Activated naive CD4-positive, alpha-beta T cell treated with anti-CD3 and anti-CD28 coated beads, Interleukin-2, amount 10 ng/mL, durations not matched to agents 7 days and 5 days (primary cell): Measurements from ENCODE around the gene TUBB2B.

Experiments used
- CTCF ChIA-PET: fragments of 350-600 bp; sonication (Branson Sonifier 250); formaldehyde crosslinking; loops from one replicate; lab custom pipeline; 2021; ENCODE audit warnings: antibody characterized with exemption; lab: Charles Lee
- DNase-seq: peaks from one replicate; pipeline ENCODE4 v3.0.0-alpha.2; 2020
- H3K27ac Mint-ChIP-seq: one replicate; pipeline ENCODE4 v1.8.0; 2021; ENCODE audit warnings: mild to moderate bottlenecking, moderate library complexity, mixed read lengths
- H3K27me3 Mint-ChIP-seq: one replicate; pipeline ENCODE4 v1.8.0; 2021; ENCODE audit warnings: mild to moderate bottlenecking, mixed read lengths
- H3K36me3 Mint-ChIP-seq: one replicate; pipeline ENCODE4 v1.8.0; 2021; ENCODE audit warnings: mixed read lengths
- H3K4me1 Mint-ChIP-seq: one replicate; pipeline ENCODE4 v1.8.0; 2021; ENCODE audit warnings: mixed read lengths
- H3K4me3 Mint-ChIP-seq: one replicate; pipeline ENCODE4 v1.8.0; 2021; ENCODE audit warnings: mild to moderate bottlenecking, moderate library complexity, mixed read lengths
- H3K9me3 Mint-ChIP-seq: one replicate; pipeline ENCODE4 v1.8.0; 2021; ENCODE audit warnings: mixed read lengths

TUBB2B gene

DNA sequence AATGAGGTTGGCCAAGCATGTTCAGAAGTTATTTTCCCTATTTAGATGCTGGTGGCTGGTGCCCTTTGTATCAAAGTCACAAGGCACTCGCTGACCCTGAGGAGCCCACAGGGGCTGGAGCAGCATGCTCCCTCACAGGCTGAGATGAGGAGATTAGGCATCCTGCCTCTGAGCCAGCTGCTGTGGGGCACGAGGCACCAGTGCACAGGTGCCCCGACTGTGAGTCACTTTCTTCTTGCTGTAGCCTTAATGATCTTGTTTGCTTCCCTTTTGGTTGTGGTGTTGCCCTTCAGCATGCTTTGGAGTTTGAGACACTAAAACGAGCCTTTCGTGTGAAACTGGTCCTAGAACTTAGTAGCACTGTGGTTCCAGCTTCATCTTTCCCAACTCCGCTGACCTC, 35.6 kb upstream of the TUBB2B start:
- H3K4me3 Mint-ChIP-seq, result no peak overlapping the region
- CTCF ChIA-PET, result no interaction called here

DNA sequence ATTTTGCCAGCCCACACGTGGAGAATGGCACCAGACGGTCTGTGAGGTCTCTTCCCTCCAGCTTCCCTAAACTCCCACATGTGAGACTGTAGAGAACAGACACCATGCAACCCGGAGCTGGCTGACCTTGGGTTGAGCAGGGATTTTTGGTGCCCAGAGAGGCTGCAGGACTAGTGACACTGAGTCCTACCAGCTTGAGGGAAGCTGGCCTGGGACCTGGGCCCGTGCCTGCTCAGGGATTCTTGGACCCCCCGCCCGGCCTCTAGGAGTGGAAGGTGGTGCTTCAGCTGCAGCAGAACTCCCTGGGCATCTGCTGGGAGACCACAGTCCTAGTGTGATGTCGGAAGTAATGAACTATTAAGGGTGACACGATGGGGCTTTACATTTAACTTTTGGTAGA, 34.5 kb upstream of the TUBB2B start:
- CTCF ChIA-PET, result interaction anchor here (0.7 to 4.7 kb wide), 2 partner anchors 11 to 13 kb away, joined by 3 to 17 read pairs; no protein-coding TSS in a partner anchor
- no peak overlapping the region for H3K4me3 Mint-ChIP-seq
- H3K27ac Mint-ChIP-seq, result no peak overlapping the region
- no peak for DNase-seq
- peaks cover 40% of the 10 kb centered on the region for H3K4me1 Mint-ChIP-seq
- H3K9me3 Mint-ChIP-seq, result no peaks in the 10 kb centered on the region
- H3K27me3 Mint-ChIP-seq, result peaks cover 12% of the 10 kb centered on the region
- H3K36me3 Mint-ChIP-seq, result peaks cover 28% of the 10 kb centered on the region

More for the DNA sequence above, 35.6 kb upstream of the TUBB2B start:
- Mint-ChIP-seq H3K27ac (no peak overlapping the region), H3K4me1 (peaks cover 42% of the 10 kb centered on the region), H3K27me3 (peaks cover 3% of the 10 kb centered on the region), H3K36me3 (peaks cover 34% of the 10 kb centered on the region), H3K9me3 (no peaks in the 10 kb centered on the region)
- DNase-seq, result no peak

DNA sequence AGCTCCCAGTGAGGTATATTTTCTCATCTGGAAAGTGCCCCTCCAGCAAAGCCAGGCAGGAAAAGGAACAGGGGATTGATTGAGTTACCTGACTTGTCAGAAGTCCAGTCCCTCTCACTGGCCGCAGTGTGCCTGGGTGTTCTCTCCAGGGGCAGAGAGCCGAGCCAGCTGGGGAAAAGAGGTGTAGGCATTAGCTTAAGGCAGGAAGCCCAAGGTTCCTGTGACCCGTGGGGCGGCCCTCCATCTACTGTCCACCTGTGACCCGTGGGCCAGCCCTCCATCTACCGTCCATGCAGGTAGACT, 34.0 kb upstream of the TUBB2B start:
- no peaks in the 10 kb centered on the region for H3K9me3 Mint-ChIP-seq
- DNase-seq, result no peak
- no peak overlapping the region for H3K27ac Mint-ChIP-seq
- peaks cover 40% of the 10 kb centered on the region for H3K4me1 Mint-ChIP-seq
- H3K4me3 Mint-ChIP-seq, result peak overlapping the region; percentile 95
- H3K27me3 Mint-ChIP-seq, result peaks cover 16% of the 10 kb centered on the region
- CTCF ChIA-PET, result interaction anchor here (0.9 to 4.7 kb wide), 2 partner anchors 11 to 145 kb away, joined by 3 to 17 read pairs; no protein-coding TSS in a partner anchor
- H3K36me3 Mint-ChIP-seq, result peaks cover 27% of the 10 kb centered on the region

DNA sequence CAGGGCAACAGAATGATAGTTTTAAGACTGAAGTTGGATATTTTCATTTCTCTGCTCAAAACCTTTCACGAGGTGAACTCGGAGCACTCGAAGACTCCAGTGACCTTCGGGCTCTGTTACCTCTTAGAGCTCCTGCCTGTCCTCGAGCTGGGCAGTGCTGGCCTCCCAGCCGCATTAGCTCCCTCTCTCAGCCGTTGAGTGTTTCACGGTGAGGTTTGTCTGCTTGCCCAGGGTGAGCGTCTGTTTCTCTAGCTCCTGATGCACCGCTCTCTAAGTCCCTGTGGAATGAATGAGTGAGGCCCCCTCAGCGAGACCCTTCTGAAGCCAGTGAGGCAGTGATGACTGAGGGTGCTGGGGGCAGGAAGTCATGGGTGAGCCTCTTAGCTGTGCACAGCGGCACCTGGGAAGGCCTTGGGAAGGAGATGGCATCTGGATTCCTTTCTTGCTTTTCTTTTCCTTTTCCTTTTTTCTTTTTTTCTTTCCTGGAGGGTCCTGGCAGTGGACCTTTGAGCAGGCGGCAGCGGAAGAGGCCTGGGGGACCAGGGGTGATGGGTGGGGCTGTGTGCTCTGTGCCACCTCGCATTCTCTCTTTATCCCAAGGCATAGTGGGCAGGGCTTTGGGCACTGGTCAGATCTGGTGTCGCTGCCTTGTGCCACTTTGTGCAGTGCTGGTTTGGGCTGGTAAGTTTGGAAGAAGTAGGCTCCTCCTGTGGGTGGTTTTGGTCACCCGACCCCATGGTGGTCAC, 33.5 kb upstream of the TUBB2B start:
- Mint-ChIP-seq H3K36me3 (peaks cover 24% of the 10 kb centered on the region), H3K4me1 (peaks cover 40% of the 10 kb centered on the region), H3K4me3 (peak overlapping the region; percentile 95), H3K27me3 (peaks cover 20% of the 10 kb centered on the region), H3K9me3 (no peaks in the 10 kb centered on the region), H3K27ac (peak overlapping the region; percentile 46)
- DNase-seq, result no peak
- CTCF ChIA-PET, result interaction anchor here (0.6 to 4.7 kb wide), 4 partner anchors 10 to 704 kb away, joined by 3 to 17 read pairs (median 4); partner anchors contain the start of gene TUBB2A

DNA sequence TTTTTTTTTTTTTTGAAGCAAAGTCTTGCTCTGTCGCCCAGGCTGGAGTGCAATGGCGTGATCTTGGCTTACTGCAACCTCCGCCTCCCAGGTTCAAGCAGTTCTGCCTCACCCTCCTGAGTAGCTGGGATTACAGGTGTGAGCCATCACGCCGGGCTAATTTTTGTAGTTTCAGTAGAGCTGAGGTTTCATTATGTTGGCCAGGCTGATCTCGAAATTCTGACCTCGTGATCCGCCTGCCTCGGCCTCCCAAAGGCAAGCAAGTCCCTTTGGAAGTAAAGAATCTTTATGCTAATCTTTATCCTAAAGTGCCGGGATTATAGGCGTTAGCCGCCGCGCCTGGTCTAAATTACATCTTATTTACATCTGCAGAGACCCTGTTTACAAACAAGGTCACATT, 32.8 kb upstream of the TUBB2B start:
- H3K4me1 Mint-ChIP-seq, result peaks cover 40% of the 10 kb centered on the region
- H3K9me3 Mint-ChIP-seq, result no peaks in the 10 kb centered on the region
- H3K36me3 Mint-ChIP-seq, result peaks cover 24% of the 10 kb centered on the region
- H3K27me3 Mint-ChIP-seq, result peaks cover 23% of the 10 kb centered on the region
- H3K4me3 Mint-ChIP-seq, result peak overlapping the region; percentile 95
- CTCF ChIA-PET, result interaction anchor here (0.6 to 4.7 kb wide), 2 partner anchors 10 to 705 kb away, joined by 4 to 17 read pairs; no protein-coding TSS in a partner anchor
- no peak for DNase-seq
- no peak overlapping the region for H3K27ac Mint-ChIP-seq

DNA sequence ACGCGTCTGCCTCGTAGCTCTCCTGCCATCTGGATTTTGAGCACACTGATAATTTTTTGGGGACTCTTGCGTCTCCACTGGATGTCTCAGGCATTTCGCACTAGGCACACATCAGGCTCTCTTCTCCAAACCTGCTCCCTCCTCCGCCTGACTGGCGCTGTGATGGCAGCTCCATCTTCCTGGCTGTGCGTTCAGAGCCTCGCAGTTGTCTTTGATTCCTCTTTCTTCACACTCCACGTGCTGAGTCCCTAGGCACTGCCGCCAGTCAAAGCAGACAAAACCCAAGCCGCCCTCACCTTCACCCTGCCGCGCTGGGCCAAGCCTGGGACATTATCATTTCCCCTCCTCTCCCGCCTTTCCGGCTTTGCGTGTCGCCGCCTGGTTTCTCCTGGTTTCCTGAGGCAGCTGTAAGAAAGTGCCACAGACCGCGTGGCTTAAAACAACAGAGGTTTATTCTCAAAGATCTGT, 32.1 kb upstream of the TUBB2B start:
- Mint-ChIP-seq H3K36me3 (peaks cover 18% of the 10 kb centered on the region), H3K9me3 (peaks cover 3% of the 10 kb centered on the region), H3K4me1 (peaks cover 40% of the 10 kb centered on the region), H3K27me3 (peaks cover 31% of the 10 kb centered on the region), H3K4me3 (peak overlapping the region; percentile 95), H3K27ac (peak overlapping the region; percentile 90)
- peak; percentile 54 for DNase-seq
- CTCF ChIA-PET, result interaction anchor here (1.0 to 4.7 kb wide), 3 partner anchors 8 to 133 kb away, joined by 3 to 17 read pairs (median 3); no protein-coding TSS in a partner anchor

DNA sequence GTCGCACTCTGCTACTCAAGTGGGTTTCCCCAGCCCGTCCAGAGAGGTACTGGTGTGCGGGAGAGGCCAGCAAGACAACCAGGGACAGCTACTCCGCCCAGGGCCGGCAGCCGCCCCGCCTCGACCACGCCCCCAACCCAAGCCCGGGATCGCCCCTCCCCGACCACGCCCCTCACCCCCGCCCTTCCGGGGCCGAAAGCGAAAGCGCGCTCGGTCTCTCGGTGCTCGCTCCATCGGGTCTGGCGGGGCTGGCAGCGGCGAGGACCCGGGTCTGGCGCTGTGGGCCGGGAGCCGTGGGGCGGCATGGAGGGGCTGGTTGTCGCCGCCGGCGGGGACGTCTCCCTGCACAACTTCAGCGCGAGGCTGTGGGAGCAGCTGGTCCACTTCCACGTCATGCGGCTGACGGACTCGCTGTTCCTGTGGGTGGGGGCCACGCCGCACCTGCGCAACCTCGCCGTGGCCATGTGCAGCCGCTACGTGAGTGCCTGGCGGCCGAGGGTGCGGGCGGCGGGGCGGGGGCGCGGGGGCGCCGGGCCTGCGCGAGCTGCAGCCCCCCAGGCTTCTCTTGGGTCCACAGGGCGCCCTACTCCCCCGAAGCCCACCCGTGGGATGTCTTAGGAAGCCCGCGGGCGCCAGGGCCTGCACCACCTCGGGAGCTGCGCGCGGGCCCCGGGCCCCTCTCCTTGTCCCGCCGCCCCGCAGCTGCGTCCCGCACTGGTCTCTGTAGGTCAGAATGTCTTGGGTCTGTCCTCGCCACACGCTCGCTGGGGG, 31.5 kb upstream of the TUBB2B start, which contains the start of gene PSMG4:
TSS of gene PSMG4 (plus strand) at position 228 of the 771 bp plus-strand sequence. CDS start at position 304, 76 bp downstream.
- H3K4me1 Mint-ChIP-seq, result peaks cover 45% of the 10 kb centered on the region
- H3K4me3 Mint-ChIP-seq, result peak within 1 kb of the TSS; percentile 95
- peaks cover 8% of the 10 kb centered on the region for H3K9me3 Mint-ChIP-seq
- CTCF ChIA-PET, result interaction anchor here (1.0 to 4.7 kb wide), 3 partner anchors 8 to 133 kb away, joined by 3 to 17 read pairs (median 3); no protein-coding TSS in a partner anchor
- H3K36me3 Mint-ChIP-seq, result peaks cover 19% of the 10 kb centered on the region
- peak within 1 kb of the TSS; percentile 90 for H3K27ac Mint-ChIP-seq
- DNase-seq, result peak; percentile 95
- peaks cover 36% of the 10 kb centered on the region for H3K27me3 Mint-ChIP-seq

DNA sequence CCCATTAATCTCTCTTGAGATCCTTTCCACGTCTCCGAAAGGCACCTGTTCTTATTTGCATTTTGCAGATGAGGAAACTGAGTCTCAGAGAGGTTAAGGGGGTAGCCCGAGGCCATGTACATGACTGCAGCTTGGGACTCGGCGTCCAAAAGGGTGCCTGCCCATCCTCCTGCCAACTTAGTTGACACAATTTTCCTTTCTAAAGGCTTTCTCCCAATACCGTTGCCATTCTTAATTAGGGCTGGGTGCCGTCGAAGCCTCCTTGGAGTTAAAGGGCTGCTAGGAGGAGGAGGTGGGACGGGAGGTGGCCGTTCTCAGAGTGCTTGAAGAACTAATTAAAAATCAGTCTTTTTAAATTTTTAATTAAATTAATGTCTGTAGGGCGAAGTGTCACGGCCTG, 30.7 kb upstream of the TUBB2B start:
- DNase-seq, result no peak
- peaks cover 8% of the 10 kb centered on the region for H3K9me3 Mint-ChIP-seq
- peaks cover 41% of the 10 kb centered on the region for H3K4me1 Mint-ChIP-seq
- H3K27ac Mint-ChIP-seq, result no peak overlapping the region
- CTCF ChIA-PET, result interaction anchor here (4.7 kb wide), 1 partner anchor 8 kb away, joined by 17 read pairs; no protein-coding TSS in a partner anchor
- peaks cover 36% of the 10 kb centered on the region for H3K27me3 Mint-ChIP-seq
- H3K36me3 Mint-ChIP-seq, result peaks cover 13% of the 10 kb centered on the region
- no peak overlapping the region for H3K4me3 Mint-ChIP-seq

DNA sequence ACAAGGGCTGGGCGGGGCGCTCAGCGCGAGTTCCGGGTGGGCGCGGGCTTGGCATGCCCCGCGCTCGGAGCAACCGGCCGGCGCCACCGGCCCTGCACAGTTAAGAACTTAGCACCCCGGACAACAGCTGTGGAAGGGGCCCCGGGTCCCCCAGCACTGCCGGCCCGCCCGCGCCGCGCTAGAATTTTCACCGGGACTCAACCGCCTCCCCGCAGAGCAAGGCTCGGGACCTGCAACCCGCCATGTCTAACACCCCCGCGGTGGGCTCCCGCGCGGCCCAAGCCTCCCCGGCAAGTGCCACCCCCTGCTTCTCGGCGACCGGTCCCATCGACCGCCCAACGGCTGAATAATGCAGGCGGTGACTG, 26.1 kb upstream of the TUBB2B start:
- H3K4me1 Mint-ChIP-seq, result peaks cover 20% of the 10 kb centered on the region
- H3K27ac Mint-ChIP-seq, result no peak overlapping the region
- DNase-seq, result no peak
- H3K4me3 Mint-ChIP-seq, result no peak overlapping the region
- peaks cover 8% of the 10 kb centered on the region for H3K9me3 Mint-ChIP-seq
- H3K27me3 Mint-ChIP-seq, result peaks cover 65% of the 10 kb centered on the region
- CTCF ChIA-PET, result interaction anchor here (0.8 to 1.7 kb wide), 2 partner anchors 9 to 129 kb away, joined by 3 to 7 read pairs; no protein-coding TSS in a partner anchor
- H3K36me3 Mint-ChIP-seq, result peaks cover 3% of the 10 kb centered on the region

DNA sequence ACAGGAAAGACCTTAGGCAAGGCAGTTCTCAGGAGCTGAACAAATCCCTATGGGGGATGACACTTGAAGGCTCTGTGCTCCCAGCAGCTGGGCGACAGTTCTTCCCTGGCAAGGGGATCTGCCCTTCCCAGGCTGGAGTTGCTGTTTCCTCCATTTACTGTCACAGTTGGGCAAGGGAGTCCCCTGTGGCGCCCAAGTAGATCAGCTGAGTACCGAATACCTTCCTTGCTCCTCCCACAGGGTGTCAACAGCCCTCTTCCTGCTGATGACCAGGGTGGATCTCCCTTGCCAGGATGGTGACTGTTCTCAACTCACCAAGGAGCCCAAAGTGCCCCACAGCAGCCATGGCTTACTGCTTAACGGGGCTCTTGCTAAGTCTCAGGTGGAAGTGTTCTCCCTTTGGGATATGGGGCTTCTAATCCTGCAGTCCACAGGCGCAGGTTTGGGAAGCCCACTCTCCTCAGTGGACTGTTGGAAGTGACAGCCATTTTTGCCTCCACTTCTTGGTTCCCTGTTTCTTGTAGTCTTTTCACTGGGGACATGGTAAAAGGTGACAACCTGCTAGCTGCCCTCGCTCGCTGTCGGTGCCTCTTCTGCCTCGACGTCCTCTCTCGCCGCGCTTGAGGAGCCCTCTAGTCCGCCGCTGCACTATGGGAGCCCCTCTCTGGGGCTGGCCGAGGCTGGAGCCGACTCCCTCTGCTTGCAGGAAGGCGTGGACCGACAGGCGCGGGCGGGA, 25.6 kb upstream of the TUBB2B start:
- Mint-ChIP-seq H3K27ac (no peak overlapping the region), H3K4me1 (peaks cover 20% of the 10 kb centered on the region), H3K27me3 (peaks cover 67% of the 10 kb centered on the region), H3K4me3 (no peak overlapping the region), H3K9me3 (peaks cover 8% of the 10 kb centered on the region), H3K36me3 (peaks cover 3% of the 10 kb centered on the region)
- no peak for DNase-seq
- CTCF ChIA-PET, result interaction anchor here (0.9 to 3.0 kb wide), 4 partner anchors 9 to 479 kb away, joined by 3 to 24 read pairs (median 5); no protein-coding TSS in a partner anchor

DNA sequence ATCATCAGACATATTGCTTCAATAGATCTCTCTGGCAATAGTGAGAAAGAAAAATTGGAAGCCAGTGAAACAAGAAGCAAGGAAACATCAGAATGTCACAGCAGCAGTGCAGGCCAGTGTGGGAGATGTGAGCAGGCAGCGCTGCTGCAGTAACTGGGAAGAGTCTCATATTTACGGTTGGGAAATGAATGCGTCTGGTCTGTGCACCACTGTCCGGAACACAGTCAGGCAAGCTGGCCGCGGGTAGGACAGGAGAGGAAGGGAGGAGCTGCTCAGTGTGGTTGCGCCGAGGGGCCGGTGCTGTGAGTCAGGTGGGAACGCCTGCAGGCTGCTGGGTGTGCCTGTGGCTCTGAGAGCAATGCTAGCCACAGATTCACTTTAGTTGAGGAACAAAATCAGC, 24.9 kb upstream of the TUBB2B start:
- no peak overlapping the region for H3K4me3 Mint-ChIP-seq
- H3K36me3 Mint-ChIP-seq, result peaks cover 3% of the 10 kb centered on the region
- CTCF ChIA-PET, result interaction anchor here (0.9 to 3.9 kb wide), 10 partner anchors 7 to 480 kb away, joined by 3 to 24 read pairs (median 5); partner anchors contain the start of gene PSMG4
- peaks cover 20% of the 10 kb centered on the region for H3K4me1 Mint-ChIP-seq
- no peak for DNase-seq
- H3K27ac Mint-ChIP-seq, result no peak overlapping the region
- H3K9me3 Mint-ChIP-seq, result peaks cover 8% of the 10 kb centered on the region
- H3K27me3 Mint-ChIP-seq, result peaks cover 70% of the 10 kb centered on the region

DNA sequence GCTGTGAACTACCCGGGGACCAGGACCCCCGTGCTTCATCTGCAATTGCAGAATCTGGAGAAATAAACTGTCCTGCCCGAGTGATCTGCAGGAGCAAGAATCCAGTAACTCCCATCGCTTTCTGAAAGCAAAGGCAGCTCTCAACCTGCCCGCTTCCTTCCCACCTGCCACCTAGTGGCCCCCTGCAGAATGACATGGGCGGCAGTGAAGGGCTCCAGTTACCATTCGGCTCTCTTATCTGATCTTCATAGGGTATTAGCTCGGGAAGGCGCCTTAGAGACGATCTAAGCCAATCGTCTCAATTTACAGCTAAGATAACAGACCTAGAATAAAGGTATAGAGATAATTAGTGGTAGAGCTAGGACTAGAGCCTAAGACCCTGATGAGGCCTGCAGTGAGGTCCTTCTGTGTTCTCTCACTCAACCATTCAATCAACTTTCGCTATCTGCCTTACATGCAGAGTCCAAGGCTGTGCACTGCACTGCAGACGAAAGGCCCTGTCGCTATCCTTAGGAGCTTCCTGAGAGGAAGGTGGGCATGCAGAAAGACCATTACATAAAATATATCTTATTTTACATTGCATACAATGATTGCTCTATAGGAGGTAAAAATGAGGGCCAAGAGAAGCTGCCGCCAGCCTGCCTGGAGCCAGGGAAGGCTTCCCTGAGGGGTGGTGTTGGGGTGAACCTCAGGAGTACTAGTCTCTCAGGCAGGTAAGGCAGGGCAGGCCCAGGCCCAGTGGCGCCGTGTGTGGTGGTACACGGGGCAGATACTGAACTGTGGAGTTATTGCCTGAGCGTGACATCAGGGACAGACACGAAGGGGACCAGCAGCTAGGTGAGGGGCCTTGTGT, 24.2 kb upstream of the TUBB2B start:
- Mint-ChIP-seq H3K27me3 (peaks cover 70% of the 10 kb centered on the region), H3K9me3 (peaks cover 8% of the 10 kb centered on the region), H3K27ac (peak overlapping the region; percentile 5), H3K4me3 (no peak overlapping the region), H3K4me1 (peaks cover 20% of the 10 kb centered on the region), H3K36me3 (peaks cover 3% of the 10 kb centered on the region)
- DNase-seq, result peak; percentile 88
- CTCF ChIA-PET, result interaction anchor here (0.7 to 3.9 kb wide), 22 partner anchors 8 to 1722 kb away, joined by 3 to 24 read pairs (median 4); partner anchors contain the start of genes NQO2 and PSMG4
